Measurements from ENCODE around the gene MT1HL1.

GRCh38 chr1:237000191-237000590 lies 4.0 kb downstream of the MT1HL1 start:
- TF ChIP-seq, protein P1, sequence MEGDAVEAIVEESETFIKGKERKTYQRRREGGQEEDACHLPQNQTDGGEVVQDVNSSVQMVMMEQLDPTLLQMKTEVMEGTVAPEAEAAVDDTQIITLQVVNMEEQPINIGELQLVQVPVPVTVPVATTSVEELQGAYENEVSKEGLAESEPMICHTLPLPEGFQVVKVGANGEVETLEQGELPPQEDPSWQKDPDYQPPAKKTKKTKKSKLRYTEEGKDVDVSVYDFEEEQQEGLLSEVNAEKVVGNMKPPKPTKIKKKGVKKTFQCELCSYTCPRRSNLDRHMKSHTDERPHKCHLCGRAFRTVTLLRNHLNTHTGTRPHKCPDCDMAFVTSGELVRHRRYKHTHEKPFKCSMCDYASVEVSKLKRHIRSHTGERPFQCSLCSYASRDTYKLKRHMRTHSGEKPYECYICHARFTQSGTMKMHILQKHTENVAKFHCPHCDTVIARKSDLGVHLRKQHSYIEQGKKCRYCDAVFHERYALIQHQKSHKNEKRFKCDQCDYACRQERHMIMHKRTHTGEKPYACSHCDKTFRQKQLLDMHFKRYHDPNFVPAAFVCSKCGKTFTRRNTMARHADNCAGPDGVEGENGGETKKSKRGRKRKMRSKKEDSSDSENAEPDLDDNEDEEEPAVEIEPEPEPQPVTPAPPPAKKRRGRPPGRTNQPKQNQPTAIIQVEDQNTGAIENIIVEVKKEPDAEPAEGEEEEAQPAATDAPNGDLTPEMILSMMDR (IDR thresholded peaks at IDR 0.05) = no peak
- TF ChIP-seq NRF1 (IDR thresholded peaks at IDR 0.05; ENCODE audit: low read depth, low read length) = no peak
- TF ChIP-seq SMC3 (IDR thresholded peaks at IDR 0.05; ENCODE audit: low read depth, low read length) = no peak
- TF ChIP-seq RAD21 (IDR thresholded peaks at IDR 0.05; ENCODE audit: low read length) = no peak
- TF ChIP-seq TCF12 (IDR thresholded peaks at IDR 0.05) = no peak
- TF ChIP-seq YY1 (IDR thresholded peaks at IDR 0.05; ENCODE audit: low read depth) = no peak
- TF ChIP-seq POLR2AphosphoS5 (IDR thresholded peaks at IDR 0.05; ENCODE audit: low read depth, low read length) = no peak
- no peak for TF ChIP-seq GATA2 (CRISPR knock-in tag; IDR thresholded peaks at IDR 0.05)
- no peak for TF ChIP-seq MEF2A (IDR thresholded peaks at IDR 0.05; ENCODE audit: borderline replicate concordance, low read depth)
- no peak for TF ChIP-seq EP300 (IDR thresholded peaks at IDR 0.05; ENCODE audit: borderline replicate concordance in 1 of 2, low read depth in 1 of 2, low read length in 1 of 2)
